ENCODE data around the gene DYNC2H1. TPM values are rescaled to one million over a fixed set of nuclear protein-coding genes. Genes with fewer than 3 reads are reported as not detected.

The DYNC2H1 gene, protein sequence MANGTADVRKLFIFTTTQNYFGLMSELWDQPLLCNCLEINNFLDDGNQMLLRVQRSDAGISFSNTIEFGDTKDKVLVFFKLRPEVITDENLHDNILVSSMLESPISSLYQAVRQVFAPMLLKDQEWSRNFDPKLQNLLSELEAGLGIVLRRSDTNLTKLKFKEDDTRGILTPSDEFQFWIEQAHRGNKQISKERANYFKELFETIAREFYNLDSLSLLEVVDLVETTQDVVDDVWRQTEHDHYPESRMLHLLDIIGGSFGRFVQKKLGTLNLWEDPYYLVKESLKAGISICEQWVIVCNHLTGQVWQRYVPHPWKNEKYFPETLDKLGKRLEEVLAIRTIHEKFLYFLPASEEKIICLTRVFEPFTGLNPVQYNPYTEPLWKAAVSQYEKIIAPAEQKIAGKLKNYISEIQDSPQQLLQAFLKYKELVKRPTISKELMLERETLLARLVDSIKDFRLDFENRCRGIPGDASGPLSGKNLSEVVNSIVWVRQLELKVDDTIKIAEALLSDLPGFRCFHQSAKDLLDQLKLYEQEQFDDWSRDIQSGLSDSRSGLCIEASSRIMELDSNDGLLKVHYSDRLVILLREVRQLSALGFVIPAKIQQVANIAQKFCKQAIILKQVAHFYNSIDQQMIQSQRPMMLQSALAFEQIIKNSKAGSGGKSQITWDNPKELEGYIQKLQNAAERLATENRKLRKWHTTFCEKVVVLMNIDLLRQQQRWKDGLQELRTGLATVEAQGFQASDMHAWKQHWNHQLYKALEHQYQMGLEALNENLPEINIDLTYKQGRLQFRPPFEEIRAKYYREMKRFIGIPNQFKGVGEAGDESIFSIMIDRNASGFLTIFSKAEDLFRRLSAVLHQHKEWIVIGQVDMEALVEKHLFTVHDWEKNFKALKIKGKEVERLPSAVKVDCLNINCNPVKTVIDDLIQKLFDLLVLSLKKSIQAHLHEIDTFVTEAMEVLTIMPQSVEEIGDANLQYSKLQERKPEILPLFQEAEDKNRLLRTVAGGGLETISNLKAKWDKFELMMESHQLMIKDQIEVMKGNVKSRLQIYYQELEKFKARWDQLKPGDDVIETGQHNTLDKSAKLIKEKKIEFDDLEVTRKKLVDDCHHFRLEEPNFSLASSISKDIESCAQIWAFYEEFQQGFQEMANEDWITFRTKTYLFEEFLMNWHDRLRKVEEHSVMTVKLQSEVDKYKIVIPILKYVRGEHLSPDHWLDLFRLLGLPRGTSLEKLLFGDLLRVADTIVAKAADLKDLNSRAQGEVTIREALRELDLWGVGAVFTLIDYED (N-terminal part only)
- total RNA-seq (1 to 10 TPM in 3 of 4 donors, under 1 TPM in 1; 0.79 to 2.3 (median 1.6) TPM), polyA plus RNA-seq (1 to 10 TPM; 1.1 to 1.9 (median 1.2) TPM)
- long read RNA-seq, donor 1, partial matches to known transcripts: 1 of 1 reads
- long read RNA-seq, donor 1, other reads (novel, unspliced or antisense): 0 of 1 reads
- long read RNA-seq, donor 2: 0 reads

DNA sequence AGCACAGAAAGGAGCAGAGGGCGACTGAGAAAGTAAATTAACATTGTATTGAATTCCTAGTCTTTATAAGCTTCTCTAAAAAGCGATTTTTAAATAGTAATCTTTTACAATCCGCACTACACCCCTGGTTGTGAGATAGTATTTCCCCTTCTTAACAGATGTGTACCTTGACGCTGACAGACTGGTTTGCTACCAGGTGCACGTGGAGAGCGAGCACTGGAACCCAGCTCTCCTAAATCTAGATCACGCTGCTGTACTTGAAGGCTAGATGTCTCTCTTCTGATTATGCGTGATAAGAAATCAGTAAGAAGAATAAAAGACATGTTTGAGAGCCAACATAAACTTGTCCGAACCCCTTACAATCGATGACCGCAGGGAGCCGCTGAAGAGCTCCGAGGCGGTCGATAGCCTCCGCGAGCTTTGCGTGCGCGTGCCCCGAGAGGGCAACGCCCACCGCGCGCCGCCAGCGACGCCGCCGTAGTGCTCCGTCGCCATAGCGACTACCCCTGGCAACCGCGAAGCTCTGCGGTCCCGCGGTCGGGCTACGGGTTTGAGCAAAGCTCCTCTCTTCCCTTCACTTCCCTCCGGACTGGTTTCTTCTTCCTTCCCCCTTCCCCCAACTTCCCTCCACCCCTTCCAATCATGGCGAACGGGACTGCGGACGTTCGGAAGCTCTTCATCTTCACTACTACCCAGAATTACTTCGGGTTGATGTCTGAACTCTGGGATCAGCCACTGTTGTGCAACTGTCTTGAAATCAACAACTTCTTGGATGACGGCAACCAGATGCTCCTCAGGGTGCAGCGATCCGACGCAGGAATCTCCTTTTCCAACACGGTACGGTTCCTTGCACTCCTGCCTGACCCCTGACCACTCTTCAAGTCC lies at the start of gene DYNC2H1:
Gene DYNC2H1 (plus strand): TSS at position 494 of the 885 bp plus-strand sequence. CDS start 149 bp downstream, at position 643.
- intact Hi-C loops (cut with DNase I): no loop called here

DNA sequence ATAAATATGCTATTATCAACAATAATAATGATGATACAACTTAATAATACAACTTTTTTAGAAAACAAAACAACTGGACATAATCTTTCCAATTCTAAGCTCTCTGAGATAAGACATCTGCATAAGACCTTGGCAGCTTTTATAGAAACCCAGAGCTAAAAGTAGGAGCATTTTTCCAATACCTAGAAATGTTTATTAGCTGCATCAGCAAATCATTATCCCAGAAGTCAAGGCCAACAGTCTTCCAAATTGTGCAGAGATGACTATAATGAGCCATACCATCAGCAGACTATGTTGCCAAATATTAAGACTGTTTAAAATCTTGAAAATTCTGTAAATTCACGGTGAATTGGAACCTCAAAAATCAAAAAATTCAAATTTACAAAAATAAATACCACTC lies 47.6 kb upstream of the DYNC2H1 start:
- Histone ChIP-seq H3K9me3 (no peaks in the 10 kb centered on the region), H3K36me3 (ENCODE audit: insufficient read depth in 1 of 2, low read depth in 1 of 2) (peaks cover 3 to 76% of the 10 kb centered on the region in 2 donors), H3K27ac (no peak overlapping the region), H3K4me3 (no peak overlapping the region), H3K4me1 (no peaks in the 10 kb centered on the region), H3K27me3 (ENCODE audit: insufficient read depth in 3 of 3, low read length in 2 of 3) (no peaks in the 10 kb centered on the region)
- intact Hi-C loops (cut with DNase I): no loop called here
- WGBS, 3 donors: 86 to 98% (median 95%) methylated on average over 1 of the region's 1 CpG
- ATAC-seq (no peak), DNase-seq (no peak)
- TF ChIP-seq, protein P1, sequence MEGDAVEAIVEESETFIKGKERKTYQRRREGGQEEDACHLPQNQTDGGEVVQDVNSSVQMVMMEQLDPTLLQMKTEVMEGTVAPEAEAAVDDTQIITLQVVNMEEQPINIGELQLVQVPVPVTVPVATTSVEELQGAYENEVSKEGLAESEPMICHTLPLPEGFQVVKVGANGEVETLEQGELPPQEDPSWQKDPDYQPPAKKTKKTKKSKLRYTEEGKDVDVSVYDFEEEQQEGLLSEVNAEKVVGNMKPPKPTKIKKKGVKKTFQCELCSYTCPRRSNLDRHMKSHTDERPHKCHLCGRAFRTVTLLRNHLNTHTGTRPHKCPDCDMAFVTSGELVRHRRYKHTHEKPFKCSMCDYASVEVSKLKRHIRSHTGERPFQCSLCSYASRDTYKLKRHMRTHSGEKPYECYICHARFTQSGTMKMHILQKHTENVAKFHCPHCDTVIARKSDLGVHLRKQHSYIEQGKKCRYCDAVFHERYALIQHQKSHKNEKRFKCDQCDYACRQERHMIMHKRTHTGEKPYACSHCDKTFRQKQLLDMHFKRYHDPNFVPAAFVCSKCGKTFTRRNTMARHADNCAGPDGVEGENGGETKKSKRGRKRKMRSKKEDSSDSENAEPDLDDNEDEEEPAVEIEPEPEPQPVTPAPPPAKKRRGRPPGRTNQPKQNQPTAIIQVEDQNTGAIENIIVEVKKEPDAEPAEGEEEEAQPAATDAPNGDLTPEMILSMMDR (IDR thresholded peaks at IDR 0.05): no peak

More for the DNA sequence above, at the start of gene DYNC2H1:
- no peaks in the 10 kb centered on the region for H3K36me3 ChIP-seq (ENCODE audit: insufficient read depth in 1 of 2, low read depth in 1 of 2)
- ATAC-seq (peak; percentile 98 to 100 (median 100)), DNase-seq (peak; percentile 88 to 93)
- no peaks in the 10 kb centered on the region for H3K4me1 ChIP-seq
- peak within 1 kb of the TSS; percentile 34 for H3K27ac ChIP-seq
- TF ChIP-seq, protein P1 (IDR thresholded peaks at IDR 0.05): peak; percentile 53
- 1% methylated on average over 50 to 53 of the region's 53 CpGs for WGBS, 3 donors
- H3K4me3 ChIP-seq: peak within 1 kb of the TSS; percentile 69
- no peaks in the 10 kb centered on the region for H3K9me3 ChIP-seq
- peaks cover 0 to 4% (median 0%) of the 10 kb centered on the region in 3 donors for H3K27me3 ChIP-seq (ENCODE audit: insufficient read depth in 3 of 3, low read length in 2 of 3)

DNA sequence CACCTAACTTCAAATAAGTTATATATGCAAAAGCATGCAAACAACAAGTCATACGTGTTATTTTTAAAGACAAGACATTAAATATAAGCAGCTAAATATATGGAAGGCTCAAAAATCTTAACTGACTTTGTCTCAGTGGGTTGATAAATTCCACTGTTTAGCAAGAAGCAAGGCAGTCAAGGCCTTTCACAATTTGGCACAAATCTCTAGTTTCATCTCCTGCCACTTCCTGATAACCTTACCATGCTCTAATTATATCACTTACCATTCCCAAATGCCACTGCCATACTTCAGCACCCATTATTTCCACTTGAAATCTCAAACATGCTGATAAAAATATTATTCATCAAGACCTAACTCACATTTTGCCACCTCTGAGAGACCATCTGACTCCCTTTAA lies 42.1 kb upstream of the DYNC2H1 start:
- H3K27ac ChIP-seq: no peak overlapping the region
- intact Hi-C loops (cut with DNase I): no loop called here
- DNase-seq: no peak
- no peak for ATAC-seq
- peaks cover 0 to 45% of the 10 kb centered on the region in 2 donors for H3K36me3 ChIP-seq (ENCODE audit: insufficient read depth in 1 of 2, low read depth in 1 of 2)
- TF ChIP-seq, protein P1 (IDR thresholded peaks at IDR 0.05): no peak
- no peak overlapping the region for H3K4me3 ChIP-seq
- 83 to 97% (median 90%) methylated on average over 1 of the region's 1 CpG for WGBS, 3 donors
- no peaks in the 10 kb centered on the region for H3K27me3 ChIP-seq (ENCODE audit: insufficient read depth in 3 of 3, low read length in 2 of 3)
- no peaks in the 10 kb centered on the region for H3K9me3 ChIP-seq
- peaks cover 6% of the 10 kb centered on the region for H3K4me1 ChIP-seq

Data from psoas muscle (tissue), 8 donors.